Naive thymus-derived CD4-positive, alpha-beta T cell (primary cell): Measurements from ENCODE around the gene PRIM2. TPM values are rescaled to one million over a fixed set of nuclear protein-coding genes. Genes with fewer than 3 reads are reported as not detected.
"Not testable (repeated sequence)": the region's sequence is repeated elsewhere in the genome, so short reads cannot be mapped to it uniquely, and the experiment has no call there.

Experiments
- ATAC-seq: fragments of 150-1000 bp; cut with Tn5 transposase; 2 replicates; pipeline ENCODE4 v1.10.0; 2021; ENCODE audit warnings: mild to moderate bottlenecking, moderate library complexity
- CTCF ChIA-PET: fragments of 350-600 bp; sonication (Branson Sonifier 250); formaldehyde crosslinking; loops from one replicate; lab custom pipeline; 2021; ENCODE audit warnings: antibody characterized with exemption; lab: Charles Lee
- POLR2A ChIA-PET: fragments of 350-600 bp; sonication (Branson Sonifier 250); formaldehyde crosslinking; loops from one replicate; lab custom pipeline; 2021; ENCODE audit warnings: antibody characterized with exemption, inconsistent platforms; lab: Charles Lee
- DNase-seq, 9 donors: peaks; one replicate each; pipeline versions ENCODE4 v3.0.0 to v3.0.0-alpha.2; 2020 to 2022; ENCODE audit warnings: mixed read lengths in 1 of 9
- H3K27ac ChIP-seq: one replicate; pipeline ENCODE4 v1.7.0; 2013; ENCODE audit warnings: mild to moderate bottlenecking, low read depth, low read length, moderate library complexity
- H3K27me3 ChIP-seq, 2 donors: one replicate each; pipeline ENCODE4 v1.7.0; 2013; ENCODE audit warnings: low read length in 2 of 2, mild to moderate bottlenecking in 2 of 2, moderate library complexity in 2 of 2; ENCODE audit not compliant: control insufficient read depth in 2 of 2, insufficient read depth in 2 of 2
- H3K36me3 ChIP-seq, 3 experiments: 1 replicate in 2 of 3; 2 replicates in 1 of 3; pipeline ENCODE4 v1.7.0; 2013; ENCODE audit warnings: low read length in 3 of 3, mild to moderate bottlenecking in 3 of 3, moderate library complexity in 1 of 3; ENCODE audit not compliant: insufficient read depth in 3 of 3, control insufficient read depth in 2 of 3
- H3K4me1 ChIP-seq, 2 donors: one replicate each; pipeline ENCODE4 v1.7.0; 2013; ENCODE audit warnings: low read length in 2 of 2, mild to moderate bottlenecking in 2 of 2, moderate library complexity in 1 of 2; ENCODE audit not compliant: control insufficient read depth in 2 of 2, insufficient read depth in 2 of 2
- H3K4me3 ChIP-seq: 2 replicates; pipeline ENCODE4 v1.7.0; 2013; ENCODE audit warnings: mild to moderate bottlenecking, low read length
- H3K9me3 ChIP-seq, 3 experiments: 1 replicate in 2 of 3; 2 replicates in 1 of 3; pipeline ENCODE4 v1.7.0; 2013; ENCODE audit warnings: low read length in 3 of 3; ENCODE audit not compliant: control insufficient read depth in 2 of 3
- H3K27ac Mint-ChIP-seq, 9 donors: one replicate each; pipeline ENCODE4 v1.8.0; 2020 to 2022; ENCODE audit warnings: mixed read lengths in 9 of 9, mild to moderate bottlenecking in 8 of 9, moderate library complexity in 5 of 9, inconsistent platforms in 2 of 9
- H3K27me3 Mint-ChIP-seq, 5 donors: one replicate each; pipeline ENCODE4 v1.8.0; 2021 to 2022; ENCODE audit warnings: mixed read lengths in 5 of 5, mild to moderate bottlenecking in 1 of 5
- H3K36me3 Mint-ChIP-seq, 5 donors: one replicate each; pipeline ENCODE4 v1.8.0; 2020 to 2022; ENCODE audit warnings: mixed read lengths in 5 of 5, mild to moderate bottlenecking in 3 of 5, inconsistent platforms in 1 of 5
- H3K4me1 Mint-ChIP-seq, 7 donors: one replicate each; pipeline ENCODE4 v1.8.0; 2020 to 2022; ENCODE audit warnings: mixed read lengths in 7 of 7, mild to moderate bottlenecking in 3 of 7, inconsistent platforms in 1 of 7
- H3K4me3 Mint-ChIP-seq, 10 donors: one replicate each; pipeline ENCODE4 v1.8.0; 2020 to 2022; ENCODE audit warnings: mild to moderate bottlenecking in 10 of 10, mixed read lengths in 10 of 10, moderate library complexity in 6 of 10, inconsistent platforms in 2 of 10
- H3K9me3 Mint-ChIP-seq, 11 donors: one replicate each; pipeline ENCODE4 v1.8.0; 2020 to 2022; ENCODE audit warnings: mixed read lengths in 11 of 11, mild to moderate bottlenecking in 4 of 11, inconsistent platforms in 1 of 11, moderate library complexity in 1 of 11
- intact Hi-C, 2 donors: fragments of 100-400 bp; cut with micrococcal nuclease; formaldehyde crosslinking; loops; one replicate each; pipeline ENCODE4 v1.15.1; 2023
- polyA plus RNA-seq, 2 donors: library from polyadenylated mRNA; unstranded; fragments of 300-500 nt; fragmentation: Illumina TruSeq; gene quantifications; one replicate each; pipeline ENCODE4 v1.2.3, GENCODE V29; 2021
- total RNA-seq, 6 experiments: library from RNA in 5 of 6; stranded (reverse) in 5 of 6; gene quantifications; 1 replicate in 5 of 6; 2 replicates in 1 of 6; pipeline ENCODE4 v1.2.3 and lab custom pipeline; 2021 to 2026

The PRIM2 gene
- total and polyA plus RNA-seq, 7 experiments from 2014 or later, result 7.2 to 33.2 (median 11.9) TPM

DNA sequence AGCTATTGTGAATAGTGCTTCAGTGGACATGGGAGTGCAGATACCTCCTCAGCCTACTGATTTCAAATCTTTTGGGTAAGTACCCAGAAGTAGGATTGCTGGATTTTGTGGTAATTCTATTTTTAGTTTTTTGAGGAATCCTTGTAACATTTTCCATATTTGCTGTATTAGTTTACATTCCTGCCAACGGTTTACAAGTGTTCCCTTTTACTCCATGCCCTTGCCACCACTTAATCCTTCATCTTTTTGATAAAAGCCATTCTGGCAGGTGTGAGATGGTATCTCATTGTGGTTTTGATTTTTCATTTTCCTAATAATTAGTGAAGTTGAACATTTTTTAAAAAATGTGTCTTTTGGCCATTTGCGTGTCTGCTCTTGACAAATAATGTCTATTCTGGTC is 125.8 kb downstream of the PRIM2 start:
- H3K4me3 Mint-ChIP-seq, H3K36me3 ChIP-seq, intact Hi-C loops, H3K4me3 ChIP-seq, CTCF ChIA-PET, POLR2A ChIA-PET, H3K9me3 ChIP-seq, H3K27ac ChIP-seq, DNase-seq, ATAC-seq, H3K27me3 ChIP-seq, H3K4me1 ChIP-seq, H3K9me3 Mint-ChIP-seq, H3K27me3 Mint-ChIP-seq, H3K27ac Mint-ChIP-seq: not testable (repeated sequence)
- Mint-ChIP-seq H3K36me3 (peaks cover 0 to 20% (median 14%) of the 10 kb centered on the region in 5 donors), H3K4me1 (peaks cover 0 to 23% (median 8%) of the 10 kb centered on the region in 7 donors)

DNA sequence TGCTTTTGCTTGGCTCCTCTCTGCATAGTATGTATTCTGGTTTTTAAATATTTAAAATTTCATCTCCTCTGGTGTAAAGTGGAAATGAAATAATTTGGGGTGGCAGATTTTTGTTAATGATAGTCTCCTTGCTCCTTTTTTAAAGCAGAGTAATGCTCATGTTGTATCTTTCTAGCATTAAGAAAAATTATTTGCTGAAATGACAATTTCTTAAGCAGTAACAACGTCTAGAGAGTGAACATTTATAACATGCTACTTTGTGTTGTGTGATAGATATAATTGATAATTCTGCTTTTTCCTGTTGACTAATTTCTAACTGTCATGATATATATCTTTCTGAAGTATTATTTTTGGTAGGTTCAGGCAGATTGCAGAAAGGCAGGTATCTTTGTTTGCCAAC is 127.4 kb downstream of the PRIM2 start:
- H3K36me3 ChIP-seq, intact Hi-C loops, H3K4me3 Mint-ChIP-seq, DNase-seq, ATAC-seq, H3K9me3 ChIP-seq, H3K27ac ChIP-seq, POLR2A ChIA-PET, H3K9me3 Mint-ChIP-seq, H3K27me3 ChIP-seq, CTCF ChIA-PET, H3K4me1 ChIP-seq, H3K4me3 ChIP-seq, H3K27me3 Mint-ChIP-seq, H3K27ac Mint-ChIP-seq: not testable (repeated sequence)
- peaks cover 0 to 20% (median 14%) of the 10 kb centered on the region in 5 donors for H3K36me3 Mint-ChIP-seq
- H3K4me1 Mint-ChIP-seq, result peaks cover 0 to 23% (median 11%) of the 10 kb centered on the region in 7 donors

DNA sequence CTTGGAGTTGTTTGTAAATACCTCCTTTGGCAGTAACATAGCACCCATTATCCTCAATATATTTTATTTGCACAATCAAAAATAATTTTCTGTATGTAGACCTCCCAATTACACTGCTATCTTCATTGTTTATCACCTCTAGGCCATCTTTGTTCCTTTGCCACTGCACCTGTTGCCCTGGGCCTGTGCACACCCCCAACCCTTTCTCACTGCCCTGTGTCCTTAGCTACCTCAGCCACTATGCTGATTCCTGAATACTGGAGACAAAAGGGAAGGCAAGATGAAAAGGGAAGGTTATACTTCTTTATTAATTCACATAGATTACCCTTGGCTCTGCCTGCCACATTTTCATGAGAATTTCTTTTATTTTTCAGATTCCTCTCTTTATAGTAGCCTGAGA is 127.9 kb downstream of the PRIM2 start:
- H3K27ac ChIP-seq, CTCF ChIA-PET, DNase-seq, POLR2A ChIA-PET, H3K9me3 ChIP-seq, H3K36me3 ChIP-seq, H3K27me3 Mint-ChIP-seq, H3K4me1 ChIP-seq, H3K27me3 ChIP-seq, intact Hi-C loops, H3K9me3 Mint-ChIP-seq, ATAC-seq, H3K4me3 ChIP-seq: not testable (repeated sequence)
- H3K4me3 Mint-ChIP-seq, result peak overlapping the region in 2 of 10 donors; percentile 13 to 46
- peak overlapping the region in 1 of 9 donors; percentile 64 for H3K27ac Mint-ChIP-seq
- peaks cover 0 to 23% (median 11%) of the 10 kb centered on the region in 7 donors for H3K4me1 Mint-ChIP-seq
- H3K36me3 Mint-ChIP-seq, result peaks cover 0 to 20% (median 14%) of the 10 kb centered on the region in 5 donors

DNA sequence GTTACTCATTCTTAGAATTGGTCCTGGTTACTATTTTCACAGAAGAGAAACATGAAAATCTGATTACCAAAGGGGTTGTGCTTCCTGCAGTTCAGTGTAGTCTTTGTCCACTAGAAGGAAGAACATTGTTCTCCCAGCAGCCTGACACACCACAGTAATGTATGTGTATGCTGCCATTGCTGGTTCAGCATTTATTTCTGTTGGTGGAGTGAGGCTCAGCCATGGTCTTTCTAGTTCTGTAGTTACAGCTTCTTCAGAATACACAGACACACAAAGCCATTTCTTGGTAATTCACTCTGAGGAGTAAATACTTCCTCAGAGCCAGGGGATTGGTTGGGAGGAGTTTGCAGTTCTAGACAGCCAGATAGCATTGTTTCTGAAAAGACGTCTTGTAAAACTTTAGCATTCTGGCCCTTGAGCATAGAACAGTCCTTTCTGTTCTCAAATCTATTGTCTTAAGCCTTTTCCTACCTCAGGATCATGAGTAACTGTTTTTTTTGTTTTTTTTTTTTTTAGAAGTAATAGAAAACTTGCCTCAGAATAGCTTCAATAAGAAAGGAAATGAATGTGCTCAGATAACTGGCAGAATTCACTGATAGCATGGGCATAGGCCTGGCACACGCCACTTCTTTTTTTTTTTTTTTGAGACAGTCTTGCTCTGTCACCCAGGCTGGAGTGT is 128.5 kb downstream of the PRIM2 start:
- H3K27me3 ChIP-seq, H3K27me3 Mint-ChIP-seq, H3K27ac ChIP-seq, POLR2A ChIA-PET, H3K36me3 ChIP-seq, ATAC-seq, H3K9me3 Mint-ChIP-seq, H3K4me1 ChIP-seq, H3K9me3 ChIP-seq, intact Hi-C loops, H3K4me3 ChIP-seq, DNase-seq: not testable (repeated sequence)
- H3K36me3 Mint-ChIP-seq, result peaks cover 0 to 16% (median 12%) of the 10 kb centered on the region in 5 donors
- peaks cover 0 to 21% (median 11%) of the 10 kb centered on the region in 7 donors for H3K4me1 Mint-ChIP-seq
- CTCF ChIA-PET, result interaction anchor here (0.7 kb wide), 1 partner anchor 10 kb away, joined by 5 read pairs; no protein-coding TSS in a partner anchor
- peak overlapping the region in 1 of 10 donors; percentile 32 for H3K4me3 Mint-ChIP-seq
- H3K27ac Mint-ChIP-seq, result peak overlapping the region in 1 of 9 donors; percentile 62

- H3K36me3 Mint-ChIP-seq, result peaks cover 0 to 26% (median 11%) of the 10 kb centered on the region in 5 donors
- not testable (repeated sequence) for H3K4me3 Mint-ChIP-seq
These were observed 132.2 kb downstream of the PRIM2 start for GRCh38 chr6:57449496-57450066.

DNA sequence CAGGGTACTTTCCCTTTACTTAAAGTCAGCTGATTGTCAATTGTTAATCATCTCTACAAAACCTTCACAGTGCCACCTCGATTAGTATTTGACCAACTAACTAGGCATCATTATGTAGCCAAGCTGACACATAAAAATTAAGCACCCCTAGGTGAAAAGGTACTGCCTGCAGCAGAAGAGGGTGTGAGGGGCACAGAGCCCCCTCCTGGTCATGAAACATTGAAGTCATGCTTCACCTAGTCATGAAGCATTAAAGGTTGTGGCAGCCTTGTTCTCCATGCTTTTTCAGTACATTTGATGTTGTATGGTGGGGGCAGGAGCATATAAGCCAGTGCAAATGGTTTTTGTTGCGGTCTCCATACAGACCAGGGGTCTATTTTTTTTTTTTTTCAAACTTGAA is 142.4 kb downstream of the PRIM2 start:
- H3K27me3 Mint-ChIP-seq, intact Hi-C loops, H3K9me3 ChIP-seq, H3K4me3 Mint-ChIP-seq, H3K27me3 ChIP-seq, POLR2A ChIA-PET, DNase-seq, H3K4me3 ChIP-seq, H3K27ac Mint-ChIP-seq, H3K4me1 ChIP-seq, H3K27ac ChIP-seq, H3K9me3 Mint-ChIP-seq, H3K36me3 ChIP-seq, ATAC-seq: not testable (repeated sequence)
- Mint-ChIP-seq H3K4me1 (peaks cover 0 to 14% (median 6%) of the 10 kb centered on the region in 7 donors), H3K36me3 (peaks cover 15 to 40% (median 16%) of the 10 kb centered on the region in 5 donors)
- CTCF ChIA-PET, result interaction anchor here (0.7 kb wide), 1 partner anchor 753 kb away, joined by 5 read pairs; no protein-coding TSS in a partner anchor

More at GRCh38 chr6:57449496-57450066, 132.2 kb downstream of the PRIM2 start:
- H3K4me3 ChIP-seq, POLR2A ChIA-PET, H3K36me3 ChIP-seq, ATAC-seq, DNase-seq, H3K9me3 ChIP-seq, H3K4me1 ChIP-seq, H3K27me3 Mint-ChIP-seq, CTCF ChIA-PET, H3K27ac Mint-ChIP-seq, H3K27me3 ChIP-seq, H3K27ac ChIP-seq, intact Hi-C loops: not testable (repeated sequence)
- Mint-ChIP-seq H3K9me3 (peaks cover 0 to 12% (median 3%) of the 10 kb centered on the region in 11 donors), H3K4me1 (peaks cover 0 to 17% (median 9%) of the 10 kb centered on the region in 7 donors)
